NCI-H446 (cell line): ENCODE measurements around the gene AFF2.

Source experiments
- DNase-seq, 2 experiments: peaks; one replicate each; lab custom pipeline; 2025; lab: John Stamatoyannopoulos, UW

AFF2 gene

GRCh38 chrX:148732743-148733142, 232.3 kb downstream of the AFF2 start:
- no peak for DNase-seq

GRCh38 chrX:148741441-148741840, 241.0 kb downstream of the AFF2 start:
- DNase-seq = no peak

- DNase-seq = no peak
Observed at GRCh38 chrX:148755111-148755510, 254.7 kb downstream of the AFF2 start.

GRCh38 chrX:148763896-148764295, 263.5 kb downstream of the AFF2 start:
- DNase-seq = no peak

- DNase-seq = no peak
Observed at GRCh38 chrX:148768296-148768695, 267.9 kb downstream of the AFF2 start.

- DNase-seq = no peak
Observed at GRCh38 chrX:148771440-148771839, 271.0 kb downstream of the AFF2 start.

- no peak for DNase-seq
Observed at GRCh38 chrX:148774276-148774675, 273.9 kb downstream of the AFF2 start.

GRCh38 chrX:148784137-148784536, 283.7 kb downstream of the AFF2 start:
- DNase-seq = no peak

- DNase-seq = no peak
Observed at GRCh38 chrX:148784856-148785255, 284.4 kb downstream of the AFF2 start.

GRCh38 chrX:148785256-148785655, 284.8 kb downstream of the AFF2 start:
- DNase-seq = no peak

- no peak for DNase-seq
Observed at GRCh38 chrX:148788449-148788848, 288.0 kb downstream of the AFF2 start.

- DNase-seq = no peak
Observed at GRCh38 chrX:148794350-148794749, 293.9 kb downstream of the AFF2 start.

- DNase-seq = no peak
Observed at GRCh38 chrX:148804579-148805355, 304.4 kb downstream of the AFF2 start.

- no peak for DNase-seq
Observed at GRCh38 chrX:148806145-148806870, 305.9 kb downstream of the AFF2 start.

GRCh38 chrX:148808833-148809232, 308.4 kb downstream of the AFF2 start:
- DNase-seq = no peak

GRCh38 chrX:148811236-148811635, 310.8 kb downstream of the AFF2 start:
- no peak for DNase-seq

- DNase-seq = no peak
Observed at GRCh38 chrX:148813422-148813821, 313.0 kb downstream of the AFF2 start.

GRCh38 chrX:148813967-148814366, 313.6 kb downstream of the AFF2 start:
- no peak for DNase-seq

- DNase-seq = no peak
Observed at GRCh38 chrX:148815218-148815961, 315.0 kb downstream of the AFF2 start.

GRCh38 chrX:148823986-148824385, 323.6 kb downstream of the AFF2 start:
- no peak for DNase-seq

GRCh38 chrX:148825696-148826095, 325.3 kb downstream of the AFF2 start:
- DNase-seq = no peak

- no peak for DNase-seq
Observed at GRCh38 chrX:148836741-148837140, 336.3 kb downstream of the AFF2 start.

- DNase-seq = no peak
Observed at GRCh38 chrX:148850631-148851030, 350.2 kb downstream of the AFF2 start.
